Measurements from ENCODE around the gene SASH1. TPM values are rescaled to one million over a fixed set of nuclear protein-coding genes. Genes with fewer than 3 reads are reported as not detected.

Gene SASH1
- total and polyA plus RNA-seq, 2 of the 8 experiments (the other 6 are each of a cell fraction or from before 2014, with no cell fraction given) = 6.0 to 20.2 TPM

GRCh38 chr6:148457137-148457842 lies 114.7 kb downstream of the SASH1 start:
- Histone ChIP-seq H4K91ac (replicated peaks; ENCODE audit: insufficient read length, low read length) (no peak overlapping the region), H2AFZ (ENCODE audit: low read length) (no peak overlapping the region), H3K23ac (ENCODE audit: insufficient read length) (no peak overlapping the region), H3K18ac (ENCODE audit: extremely low read depth, low read length) (no peak overlapping the region), H2BK12ac (ENCODE audit: low read depth, low read length) (no peak overlapping the region), H3K79me1 (ENCODE audit: low read depth, low read length) (peaks cover 3% of the 10 kb centered on the region; the same call in 1 of the 2 replicates), H3K4me3 (ENCODE audit: extremely low read depth in 1 of 4, insufficient read depth in 2 of 4, low read depth in 3 of 4, low read length in 4 of 4) (no peak overlapping the region), H3K36me3 (ENCODE audit: control insufficient read depth in 2 of 4, insufficient read depth in 4 of 4, low read length in 3 of 4) (no peaks in the 10 kb centered on the region), H3K56ac (replicated peaks; ENCODE audit: insufficient read length, low read depth, low read length) (no peak overlapping the region), H2AK5ac (ENCODE audit: low read depth, low read length) (no peak overlapping the region), H4K8ac (ENCODE audit: extremely low read depth, insufficient read depth, low read length) (no peak overlapping the region), H2BK15ac (ENCODE audit: low read length) (no peak overlapping the region; the same call in 1 of the 2 replicates), H3K4me1 (replicated peaks in 1 of 4; ENCODE audit: control insufficient read depth in 3 of 4, insufficient read depth in 4 of 4, low read length in 3 of 4) (no peaks in the 10 kb centered on the region; a peak in 2 of 7 replicates), H3K14ac (ENCODE audit: insufficient read length) (no peak overlapping the region), H4K20me1 (replicated peaks in 1 of 2; ENCODE audit: control insufficient read depth in 1 of 2, insufficient read depth in 2 of 2, low read length in 2 of 2) (peaks cover 3% of the 10 kb centered on the region in 2 experiments), H3K23me2 (ENCODE audit: low read depth, low read length) (no peaks in the 10 kb centered on the region), H2BK20ac (ENCODE audit: low read length) (no peak overlapping the region), H3K27ac (ENCODE audit: low read depth, low read length) (no peak overlapping the region), H3K4me2 (ENCODE audit: insufficient read depth in 1 of 2, low read depth in 2 of 2, low read length in 2 of 2) (no peak overlapping the region), H4K5ac (ENCODE audit: insufficient read length, low read depth, low read length) (no peak overlapping the region), H3K4ac (replicated peaks; ENCODE audit: insufficient read length, low read depth, low read length) (no peak overlapping the region), H3K79me2 (ENCODE audit: control insufficient read depth in 1 of 2, insufficient read depth in 2 of 2, low read length in 2 of 2) (0 out of 4 replicates have a peak, but pooled peaks cover 0 to 1% of the 10 kb centered on the region in 2 experiments), H3K9ac (replicated peaks in 1 of 4; ENCODE audit: extremely low read depth in 1 of 4, low read depth in 3 of 4, low read length in 3 of 4) (no peak overlapping the region), H3K27me3 (replicated peaks in 1 of 4; ENCODE audit: control insufficient read depth in 3 of 4, extremely low read depth in 1 of 4, insufficient read depth in 3 of 4, low read length in 3 of 4) (no peaks in the 10 kb centered on the region), H2BK5ac (ENCODE audit: low read depth, low read length) (no peak overlapping the region), H3K9me3 (ENCODE audit: insufficient read depth in 2 of 2, low read depth in 1 of 2, low read length in 1 of 2) (no peaks in the 10 kb centered on the region), H2BK120ac (replicated peaks; ENCODE audit: low read depth, low read length) (no peak overlapping the region)
- FAIRE-seq = no peak
- DNase-seq (ENCODE audit: low read depth in 1 of 2, low spot score in 2 of 2) = no peak
- CTCF ChIA-PET (ENCODE audit: partially characterized antibody) = interaction anchor here (0.6 to 1.4 kb wide), 6 partner anchors 10 to 280 kb away, joined by 3 to 4 read pairs (median 4); no protein-coding TSS in a partner anchor
- POLR2A ChIA-PET (ENCODE audit: partially characterized antibody) = no interaction called here
- TF ChIP-seq RFX5 (IDR thresholded peaks at IDR 0.05; ENCODE audit: borderline replicate concordance, low read depth, low read length) (no peak), SAP30 (IDR thresholded peaks at IDR 0.05; ENCODE audit: insufficient read depth, insufficient replicate concordance, low read length) (no peak), NANOG (IDR thresholded peaks at IDR 0.05; ENCODE audit: insufficient read depth, low read depth, low read length, poor library complexity, severe bottlenecking) (no peak), TBP (IDR thresholded peaks at IDR 0.05; ENCODE audit: low read depth, low read length) (no peak), GTF2F1 (IDR thresholded peaks at IDR 0.05; ENCODE audit: borderline replicate concordance, low read depth, low read length) (no peak), JUN (IDR thresholded peaks at IDR 0.05; ENCODE audit: low read depth, low read length) (no peak), CTCF (IDR thresholded peaks at IDR 0.05; ENCODE audit: control extremely low read depth in 1 of 3, insufficient read depth in 1 of 3, low read depth in 1 of 3, low read length in 3 of 3) (no peak), POLR2A (IDR thresholded peaks at IDR 0.05; ENCODE audit: control extremely low read depth in 1 of 2, low read depth in 2 of 2, low read length in 2 of 2) (no peak)
- 93% methylated on average over 10 of the region's 10 CpGs; no CpG with 5 or more reads in 1 of the 2 experiments for WGBS, 2 experiments (ENCODE audit: extremely low coverage in 1 of 2, insufficient coverage in 1 of 2, insufficient read length in 1 of 2, insufficient replicate concordance in 2 of 2, low coverage in 1 of 2, low lambda C conversion rate in 2 of 2, missing lambda C conversion rate in 1 of 2)

Data from H1 (cell line).